IMR-90 (cell line): Measurements from ENCODE around the gene KCNMB2. TPM values are rescaled to one million over a fixed set of nuclear protein-coding genes. Genes with fewer than 3 reads are reported as not detected.

Source experiments
- ATAC-seq: fragments of 200-7000 bp; cut with Tn5 transposase; 2 replicates; pipeline ENCODE4 v1.9.1; 2020; ENCODE audit warnings: low read depth, mild to moderate bottlenecking, moderate library complexity
- BruUV-seq: library from RNA; stranded (reverse); fragments of 400-500 nt; replicated peaks from 2 replicates; lab custom pipeline; 2021; lab: Mats Ljungman, UMichigan
- CTCF ChIA-PET: fragments of 300-600 bp; formaldehyde crosslinking; extraction: SDS; loops from one replicate; lab custom pipeline; 2021; ENCODE audit warnings: antibody characterized with exemption; lab: Yijun Ruan, JAX
- POLR2A ChIA-PET: fragments of 300-600 bp; sonication (Branson Sonifier 250); formaldehyde crosslinking; loops from one replicate; lab custom pipeline; 2022; ENCODE audit warnings: antibody characterized with exemption; ENCODE audit not compliant: unreplicated experiment; lab: Charles Lee
- DNase-seq: peaks from one replicate; pipeline ENCODE4 v3.0.0; 2013
- H2AFZ ChIP-seq: replicated peaks from 2 replicates; pipeline ENCODE3; 2013; ENCODE audit warnings: low read length, mild to moderate bottlenecking; ENCODE audit not compliant: poor library complexity
- H2AK5ac ChIP-seq: 2 replicates; pipeline ENCODE4 v1.6.1; 2013; ENCODE audit warnings: low read depth, low read length, inconsistent platforms
- H2AK9ac ChIP-seq: replicated peaks from 2 replicates; pipeline ENCODE3; 2013; ENCODE audit warnings: mild to moderate bottlenecking, low read depth, low read length, moderate library complexity; ENCODE audit not compliant: poor library complexity
- H2BK120ac ChIP-seq: 2 replicates; pipeline ENCODE4 v1.6.1; 2013; ENCODE audit warnings: low read depth, low read length, inconsistent platforms
- H2BK15ac ChIP-seq: 3 replicates; pipeline ENCODE4 v1.6.1; 2013; ENCODE audit warnings: low read depth, low read length, inconsistent platforms
- H2BK20ac ChIP-seq: 2 replicates; pipeline ENCODE4 v1.6.1; 2013; ENCODE audit warnings: low read depth, mild to moderate bottlenecking, inconsistent platforms, low read length, moderate library complexity
- H2BK5ac ChIP-seq: 2 replicates; pipeline ENCODE4 v1.6.1; 2013; ENCODE audit warnings: mild to moderate bottlenecking, low read depth, low read length, inconsistent platforms; ENCODE audit not compliant: poor library complexity, severe bottlenecking
- H3K14ac ChIP-seq: replicated peaks from 2 replicates; pipeline ENCODE4 v1.6.1; 2013; ENCODE audit warnings: low read depth, low read length, inconsistent platforms
- H3K18ac ChIP-seq: 2 replicates; pipeline ENCODE4 v1.6.1; 2013; ENCODE audit warnings: low read depth, low read length, control low read depth
- H3K23ac ChIP-seq: 2 replicates; pipeline ENCODE4 v1.6.1; 2013; ENCODE audit warnings: low read depth, low read length, inconsistent platforms
- H3K27ac ChIP-seq: 2 replicates; pipeline ENCODE4 v1.5.1; 2013; ENCODE audit warnings: mild to moderate bottlenecking, control low read depth, low read length; ENCODE audit not compliant: insufficient read depth
- H3K27me3 ChIP-seq: 2 replicates; pipeline ENCODE4 v1.6.1; 2013; ENCODE audit warnings: low read length; ENCODE audit not compliant: control insufficient read depth, insufficient read depth
- H3K36me3 ChIP-seq: 2 replicates; pipeline ENCODE4 v1.6.1; 2013; ENCODE audit warnings: low read length, mixed read lengths; ENCODE audit not compliant: control insufficient read depth, insufficient read depth
- H3K4ac ChIP-seq: 2 replicates; pipeline ENCODE4 v1.6.1; 2013; ENCODE audit warnings: low read depth, low read length, inconsistent platforms
- H3K4me1 ChIP-seq: 2 replicates; pipeline ENCODE4 v1.6.1; 2013; ENCODE audit warnings: low read length, mixed read lengths; ENCODE audit not compliant: control insufficient read depth, insufficient read depth
- H3K4me2 ChIP-seq: 2 replicates; pipeline ENCODE4 v1.6.1; 2013; ENCODE audit warnings: low read depth, mild to moderate bottlenecking, control low read depth, low read length, moderate library complexity
- H3K4me3 ChIP-seq: 2 replicates; pipeline ENCODE4 v1.5.1; 2013; ENCODE audit warnings: low read depth, mild to moderate bottlenecking, control low read depth, low read length, moderate library complexity; ENCODE audit not compliant: insufficient read depth
- H3K56ac ChIP-seq: 2 replicates; pipeline ENCODE4 v1.6.1; 2013; ENCODE audit warnings: low read length, inconsistent platforms; ENCODE audit not compliant: insufficient read depth; ENCODE audit errors: extremely low read depth
- H3K79me1 ChIP-seq, 2 experiments: 2 replicates each; pipeline ENCODE4 v1.6.1; 2013; ENCODE audit warnings: low read length in 2 of 2, inconsistent platforms in 1 of 2, low read depth in 1 of 2
- H3K9ac ChIP-seq: 2 replicates; pipeline ENCODE4 v1.6.1; 2013; ENCODE audit warnings: low read depth, low read length, control low read depth
- H3K9me1 ChIP-seq: 2 replicates; pipeline ENCODE4 v1.6.1; 2013; ENCODE audit warnings: low read length, inconsistent platforms; ENCODE audit not compliant: insufficient read depth
- H3K9me3 ChIP-seq: 2 replicates; pipeline ENCODE4 v1.6.1; 2013; ENCODE audit warnings: low read length; ENCODE audit not compliant: control insufficient read depth, insufficient read depth
- H4K20me1 ChIP-seq: 2 replicates; pipeline ENCODE4 v1.6.1; 2013; ENCODE audit warnings: low read length, inconsistent platforms; ENCODE audit not compliant: insufficient read depth
- H4K5ac ChIP-seq: 2 replicates; pipeline ENCODE4 v1.6.1; 2013; ENCODE audit warnings: mild to moderate bottlenecking, low read depth, low read length, control low read depth
- H4K8ac ChIP-seq, 2 experiments: 2 replicates each; pipeline ENCODE4 v1.6.1; 2013; ENCODE audit warnings: low read depth in 2 of 2, low read length in 2 of 2, control low read depth in 1 of 2, inconsistent platforms in 1 of 2
- H4K91ac ChIP-seq: 2 replicates; pipeline ENCODE4 v1.6.1; 2013; ENCODE audit warnings: low read depth, low read length, inconsistent platforms; ENCODE audit not compliant: insufficient read depth
- CEBPB ChIP-seq: IDR thresholded peaks from 2 replicates; pipeline ENCODE4 v1.6.1; 2012; ENCODE audit warnings: low read depth, low read length, improper control_type of control experiment
- CHD1 ChIP-seq: IDR thresholded peaks from 2 replicates; pipeline ENCODE4 v1.6.1; 2012; ENCODE audit warnings: low read depth, low read length, improper control_type of control experiment
- FOS ChIP-seq: fragments of 150-350 bp; IDR thresholded peaks from 2 replicates; pipeline ENCODE4 v1.6.1; 2016; ENCODE audit warnings: low read depth, low read length
- MAFK ChIP-seq: IDR thresholded peaks from 2 replicates; pipeline ENCODE4 v1.6.1; 2012; ENCODE audit warnings: low read depth, low read length, improper control_type of control experiment
- MXI1 ChIP-seq: IDR thresholded peaks from 2 replicates; pipeline ENCODE4 v1.6.1; 2012; ENCODE audit warnings: low read depth, mild to moderate bottlenecking, low read length, moderate library complexity, borderline replicate concordance
- NFE2L2 ChIP-seq: fragments of 150-350 bp; IDR thresholded peaks from 2 replicates; pipeline ENCODE4 v1.6.1; 2016; ENCODE audit warnings: low read depth, mild to moderate bottlenecking, low read length
- RAD21 ChIP-seq: IDR thresholded peaks from 2 replicates; pipeline ENCODE4 v1.6.1; 2012; ENCODE audit warnings: low read length, improper control_type of control experiment
- RCOR1 ChIP-seq: IDR thresholded peaks from 2 replicates; pipeline ENCODE4 v1.6.1; 2012; ENCODE audit warnings: mild to moderate bottlenecking, low read length, improper control_type of control experiment; ENCODE audit not compliant: insufficient replicate concordance
- RFX5 ChIP-seq: IDR thresholded peaks from 2 replicates; pipeline ENCODE4 v1.8.0; 2012; ENCODE audit warnings: low read depth, mild to moderate bottlenecking, low read length, moderate library complexity
- SMC3 ChIP-seq: fragments of 150-350 bp; IDR thresholded peaks from 2 replicates; pipeline ENCODE4 v1.6.1; 2016; ENCODE audit warnings: low read depth, mild to moderate bottlenecking, antibody characterized with exemption, low read length, moderate library complexity
- USF2 ChIP-seq: fragments of 150-350 bp; IDR thresholded peaks from 2 replicates; pipeline ENCODE4 v1.6.1; 2017; ENCODE audit warnings: mild to moderate bottlenecking, antibody characterized with exemption, low read length, low read depth
- WGBS, 2 experiments: methylation state at CpG; one replicate each; pipeline versions ENCODE4 v1.1.5 to v1.1.7; 2013; ENCODE audit warnings: missing lambda C conversion rate in 2 of 2; ENCODE audit not compliant: insufficient read length in 1 of 2; ENCODE audit errors: extremely low coverage in 2 of 2; 5-methylcytosine and 5-hydroxymethylcytosine counted together
- dilution Hi-C: fragments of 300-500 bp; cut with HindIII; formaldehyde crosslinking; loops from one replicate; pipeline ENCODE4 v1.14.3; 2018; ENCODE audit warnings: low sequenced_read_pairs; ENCODE audit not compliant: unreplicated experiment
- in situ Hi-C: fragments of 300-500 bp; cut with MboI; formaldehyde crosslinking; loops from 3 replicates; pipeline ENCODE4 v1.14.3; 2019; ENCODE audit warnings: low sequenced_read_pairs, inconsistent platforms, mixed read lengths
- intact Hi-C: fragments of 100-400 bp; cut with micrococcal nuclease; formaldehyde crosslinking; loops from 2 replicates; pipeline ENCODE4 v1.10.0; 2022
- polyA plus RNA-seq, 3 experiments: library from polyadenylated mRNA; depleted of rRNA; stranded (reverse); fragments of >200 nt; gene quantifications; 2 replicates each; pipeline ENCODE4 v1.2.3, GENCODE V29; 2012; ENCODE audit warnings: low replicate concordance in 1 of 3
- total RNA-seq: library from RNA; depleted of rRNA; stranded (reverse); fragments of >200 nt; gene quantifications from 2 replicates; pipeline ENCODE4 v1.2.3, GENCODE V29; 2012
- TF ChIP-seq, protein P1 (sequence below): conservative IDR thresholded peaks from 2 replicates; pipeline ENCODE4 v1.5.1; 2012; ENCODE audit warnings: mild to moderate bottlenecking, low read depth, low read length, improper control_type of control experiment
- TF ChIP-seq, protein P2 (sequence below): fragments of 150-350 bp; IDR thresholded peaks from 2 replicates; pipeline ENCODE4 v1.6.1; 2016; ENCODE audit warnings: low read depth, mild to moderate bottlenecking, low read length, moderate library complexity, borderline replicate concordance

Gene KCNMB2
- total and polyA plus RNA-seq, 2 of the 4 experiments (the other 2 are of a cell fraction): not detected

DNA sequence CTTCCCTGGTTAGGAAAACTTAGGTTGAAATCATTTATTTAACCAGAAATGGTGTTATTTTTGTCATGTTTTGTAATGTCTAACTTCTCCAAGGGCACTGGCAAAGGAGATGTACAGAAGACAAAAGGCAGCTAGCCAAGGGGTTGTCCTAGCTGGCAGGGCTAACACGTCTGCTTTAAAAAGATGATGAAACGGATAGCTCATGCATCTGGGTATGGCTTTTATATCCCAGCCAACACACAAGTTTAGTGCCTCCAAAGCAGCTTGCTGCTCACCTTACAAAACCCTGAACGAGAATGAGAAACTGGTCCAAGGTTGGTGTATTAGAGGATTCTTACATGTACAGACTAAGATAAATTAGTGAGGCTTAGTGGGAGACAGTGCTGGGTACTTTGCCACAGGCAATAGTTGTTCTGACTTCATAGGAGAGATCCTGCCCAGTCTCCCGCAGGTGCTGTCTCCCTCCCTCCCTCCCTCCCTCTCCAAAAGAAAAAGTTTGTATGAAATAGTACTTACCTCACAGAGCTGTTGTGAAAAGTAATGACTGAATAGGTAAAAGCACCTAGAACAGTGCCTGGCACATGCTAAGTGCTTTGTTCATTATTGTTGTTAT, 47.8 kb downstream of the KCNMB2 start:
- intact Hi-C loops: no loop called here

More for the DNA sequence above, 47.8 kb downstream of the KCNMB2 start:
- no peak overlapping the region for H2AK5ac ChIP-seq
- H2BK15ac ChIP-seq: no peak overlapping the region
- no peaks in the 10 kb centered on the region for H3K79me1 ChIP-seq
- no peaks in the 10 kb centered on the region for H3K36me3 ChIP-seq
- no peak overlapping the region for H3K4me3 ChIP-seq
- H3K27me3 ChIP-seq: no peaks in the 10 kb centered on the region
- H3K14ac ChIP-seq: no peak overlapping the region
- H2AK9ac ChIP-seq: no peak overlapping the region
- no peak overlapping the region for H2BK120ac ChIP-seq
- ChIA-PET CTCF (no interaction called here), POLR2A (no interaction called here)
- H3K4ac ChIP-seq: no peak overlapping the region
- in situ Hi-C loops (no loop called here), dilution Hi-C loops (no loop called here)
- H3K27ac ChIP-seq: no peak overlapping the region
- no peaks in the 10 kb centered on the region for H3K9me3 ChIP-seq
- H4K91ac ChIP-seq: no peak overlapping the region
- no peak overlapping the region for H3K9ac ChIP-seq
- BruUV-seq: no TSS peak
- no peak overlapping the region for H2BK20ac ChIP-seq
- ATAC-seq (no peak), DNase-seq (no peak)
- H3K23ac ChIP-seq: no peak overlapping the region
- no CpG with 5 or more reads among the region's 4 CpGs for WGBS, 2 experiments
- no peak overlapping the region for H2BK5ac ChIP-seq
- H3K56ac ChIP-seq: no peak overlapping the region
- no peak overlapping the region for H3K18ac ChIP-seq
- no peak overlapping the region for H2AFZ ChIP-seq
- H3K4me2 ChIP-seq: no peak overlapping the region
- H4K8ac ChIP-seq: no peak overlapping the region
- H3K9me1 ChIP-seq: no peaks in the 10 kb centered on the region
- no peaks in the 10 kb centered on the region for H4K20me1 ChIP-seq
- H4K5ac ChIP-seq: no peak overlapping the region
- TF ChIP-seq CHD1 (no peak), SMC3 (no peak), USF2 (no peak), RCOR1 (no peak), FOS (no peak), CEBPB (no peak), MXI1 (no peak), MAFK (no peak), NFE2L2 (no peak), RFX5 (no peak), RAD21 (no peak)
- TF ChIP-seq, protein P1, sequence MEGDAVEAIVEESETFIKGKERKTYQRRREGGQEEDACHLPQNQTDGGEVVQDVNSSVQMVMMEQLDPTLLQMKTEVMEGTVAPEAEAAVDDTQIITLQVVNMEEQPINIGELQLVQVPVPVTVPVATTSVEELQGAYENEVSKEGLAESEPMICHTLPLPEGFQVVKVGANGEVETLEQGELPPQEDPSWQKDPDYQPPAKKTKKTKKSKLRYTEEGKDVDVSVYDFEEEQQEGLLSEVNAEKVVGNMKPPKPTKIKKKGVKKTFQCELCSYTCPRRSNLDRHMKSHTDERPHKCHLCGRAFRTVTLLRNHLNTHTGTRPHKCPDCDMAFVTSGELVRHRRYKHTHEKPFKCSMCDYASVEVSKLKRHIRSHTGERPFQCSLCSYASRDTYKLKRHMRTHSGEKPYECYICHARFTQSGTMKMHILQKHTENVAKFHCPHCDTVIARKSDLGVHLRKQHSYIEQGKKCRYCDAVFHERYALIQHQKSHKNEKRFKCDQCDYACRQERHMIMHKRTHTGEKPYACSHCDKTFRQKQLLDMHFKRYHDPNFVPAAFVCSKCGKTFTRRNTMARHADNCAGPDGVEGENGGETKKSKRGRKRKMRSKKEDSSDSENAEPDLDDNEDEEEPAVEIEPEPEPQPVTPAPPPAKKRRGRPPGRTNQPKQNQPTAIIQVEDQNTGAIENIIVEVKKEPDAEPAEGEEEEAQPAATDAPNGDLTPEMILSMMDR: no peak
- TF ChIP-seq, protein P2, sequence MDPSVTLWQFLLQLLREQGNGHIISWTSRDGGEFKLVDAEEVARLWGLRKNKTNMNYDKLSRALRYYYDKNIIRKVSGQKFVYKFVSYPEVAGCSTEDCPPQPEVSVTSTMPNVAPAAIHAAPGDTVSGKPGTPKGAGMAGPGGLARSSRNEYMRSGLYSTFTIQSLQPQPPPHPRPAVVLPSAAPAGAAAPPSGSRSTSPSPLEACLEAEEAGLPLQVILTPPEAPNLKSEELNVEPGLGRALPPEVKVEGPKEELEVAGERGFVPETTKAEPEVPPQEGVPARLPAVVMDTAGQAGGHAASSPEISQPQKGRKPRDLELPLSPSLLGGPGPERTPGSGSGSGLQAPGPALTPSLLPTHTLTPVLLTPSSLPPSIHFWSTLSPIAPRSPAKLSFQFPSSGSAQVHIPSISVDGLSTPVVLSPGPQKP: no peak
- H3K4me1 ChIP-seq: no peaks in the 10 kb centered on the region
